Ascending aorta (tissue), 2 donors: ENCODE data around the gene THRA. TPM values are rescaled to one million over a fixed set of nuclear protein-coding genes. Genes with fewer than 3 reads are reported as not detected.

Source experiments
- DNase-seq, 2 donors: peaks; one replicate each; pipeline ENCODE4 v3.0.0-alpha.2; 2019; ENCODE audit warnings: low spot score in 2 of 2
- H3K27ac ChIP-seq, 2 donors: fragments of 200-600 bp; sonication (generic); one replicate each; pipeline ENCODE4 v1.5.1; 2016 to 2017; ENCODE audit warnings: mild to moderate bottlenecking in 1 of 2
- H3K27me3 ChIP-seq: fragments of 200-600 bp; sonication (generic); one replicate; pipeline ENCODE4 v1.5.1; 2017
- H3K36me3 ChIP-seq, 2 donors: fragments of 200-600 bp; sonication (generic); one replicate each; pipeline ENCODE4 v1.5.1; 2016
- H3K4me1 ChIP-seq, 2 donors: fragments of 200-600 bp; sonication (generic); one replicate each; pipeline ENCODE4 v1.5.1; 2016 to 2017; ENCODE audit warnings: mild to moderate bottlenecking in 1 of 2
- H3K4me3 ChIP-seq, 2 donors: fragments of 200-600 bp; sonication (generic); one replicate each; pipeline ENCODE4 v1.5.1; 2016 to 2017; ENCODE audit warnings: mild to moderate bottlenecking in 1 of 2
- H3K9me3 ChIP-seq, 2 donors: fragments of 200-600 bp; sonication (generic); one replicate each; pipeline ENCODE4 v1.5.1; 2016
- intact Hi-C: fragments of 100-400 bp; cut with DNase I; formaldehyde crosslinking; loops from one replicate; pipeline ENCODE4 v1.15.1; 2023
- total RNA-seq: library from RNA; depleted of rRNA; stranded (reverse); fragments of >200 nt; gene quantifications from one replicate; pipeline ENCODE4 v1.1.0, GENCODE V29; 2016
- TF ChIP-seq, protein P1 (sequence below), 3 experiments: fragments of 200-600 bp in 2 of 3; fragments of 450-650 bp in 1 of 3; sonication (generic) in 2 of 3; IDR thresholded peaks; one replicate each; pipeline ENCODE4 v1.5.1; 2016 to 2019; ENCODE audit warnings: antibody characterized with exemption in 3 of 3, mild to moderate bottlenecking in 1 of 3, moderate library complexity in 1 of 3

The THRA gene
- total RNA-seq, 1 donor from 2014 or later = 35.4 TPM

DNA sequence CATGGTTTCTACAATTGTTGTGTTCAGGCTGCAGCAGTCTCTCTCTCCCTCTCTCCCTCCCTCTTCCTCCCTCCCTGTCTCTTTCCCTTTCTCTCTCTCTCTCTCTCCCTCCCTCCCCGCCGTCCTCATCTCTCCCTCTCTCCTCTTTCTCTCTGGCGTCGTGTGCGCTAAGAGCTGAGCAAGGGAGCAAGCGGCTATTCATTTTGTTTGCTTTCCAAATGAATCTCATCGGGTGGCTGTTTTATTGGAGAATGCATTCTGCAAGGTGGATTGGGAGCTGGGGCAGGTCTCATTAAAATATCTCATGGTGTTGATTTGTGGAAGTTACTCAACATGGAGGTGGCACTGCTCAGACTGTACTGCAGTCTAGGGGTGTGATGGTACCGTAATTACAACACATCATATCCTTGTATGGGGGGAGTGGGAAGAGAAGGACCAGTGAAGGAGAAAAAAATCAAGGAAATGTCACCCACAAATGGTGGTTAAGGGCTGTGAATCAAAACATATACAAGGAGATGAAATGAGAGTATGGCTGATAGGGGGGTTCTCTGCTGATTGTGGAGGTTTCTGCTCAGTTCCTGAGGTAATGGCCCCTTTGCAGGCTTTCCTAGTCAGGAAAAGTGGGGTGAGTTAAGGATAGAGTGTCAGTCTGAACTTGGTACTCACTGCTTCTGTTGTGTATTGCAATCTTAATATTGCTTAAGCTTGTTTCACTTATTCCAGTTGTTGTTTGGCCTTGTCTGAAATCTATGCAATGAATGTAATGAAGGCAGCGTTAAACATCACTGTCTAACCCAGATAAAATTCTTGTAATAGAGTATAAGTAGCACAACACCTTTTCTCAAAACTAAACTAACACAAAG, 61.7 kb downstream of the THRA start:
- peaks cover 0 to 12% of the 10 kb centered on the region in 2 donors for H3K4me1 ChIP-seq
- peak overlapping the region; percentile 28 to 99 for H3K27ac ChIP-seq
- intact Hi-C loops = no loop called here
- peak overlapping the region; percentile 83 to 88 for H3K4me3 ChIP-seq
- H3K27me3 ChIP-seq = no peaks in the 10 kb centered on the region
- no peak for DNase-seq
- H3K9me3 ChIP-seq = no peaks in the 10 kb centered on the region
- H3K36me3 ChIP-seq = peaks cover 33 to 34% of the 10 kb centered on the region in 2 donors
- TF ChIP-seq, protein P1, sequence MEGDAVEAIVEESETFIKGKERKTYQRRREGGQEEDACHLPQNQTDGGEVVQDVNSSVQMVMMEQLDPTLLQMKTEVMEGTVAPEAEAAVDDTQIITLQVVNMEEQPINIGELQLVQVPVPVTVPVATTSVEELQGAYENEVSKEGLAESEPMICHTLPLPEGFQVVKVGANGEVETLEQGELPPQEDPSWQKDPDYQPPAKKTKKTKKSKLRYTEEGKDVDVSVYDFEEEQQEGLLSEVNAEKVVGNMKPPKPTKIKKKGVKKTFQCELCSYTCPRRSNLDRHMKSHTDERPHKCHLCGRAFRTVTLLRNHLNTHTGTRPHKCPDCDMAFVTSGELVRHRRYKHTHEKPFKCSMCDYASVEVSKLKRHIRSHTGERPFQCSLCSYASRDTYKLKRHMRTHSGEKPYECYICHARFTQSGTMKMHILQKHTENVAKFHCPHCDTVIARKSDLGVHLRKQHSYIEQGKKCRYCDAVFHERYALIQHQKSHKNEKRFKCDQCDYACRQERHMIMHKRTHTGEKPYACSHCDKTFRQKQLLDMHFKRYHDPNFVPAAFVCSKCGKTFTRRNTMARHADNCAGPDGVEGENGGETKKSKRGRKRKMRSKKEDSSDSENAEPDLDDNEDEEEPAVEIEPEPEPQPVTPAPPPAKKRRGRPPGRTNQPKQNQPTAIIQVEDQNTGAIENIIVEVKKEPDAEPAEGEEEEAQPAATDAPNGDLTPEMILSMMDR (IDR thresholded peaks at IDR 0.05) = no peak

DNA sequence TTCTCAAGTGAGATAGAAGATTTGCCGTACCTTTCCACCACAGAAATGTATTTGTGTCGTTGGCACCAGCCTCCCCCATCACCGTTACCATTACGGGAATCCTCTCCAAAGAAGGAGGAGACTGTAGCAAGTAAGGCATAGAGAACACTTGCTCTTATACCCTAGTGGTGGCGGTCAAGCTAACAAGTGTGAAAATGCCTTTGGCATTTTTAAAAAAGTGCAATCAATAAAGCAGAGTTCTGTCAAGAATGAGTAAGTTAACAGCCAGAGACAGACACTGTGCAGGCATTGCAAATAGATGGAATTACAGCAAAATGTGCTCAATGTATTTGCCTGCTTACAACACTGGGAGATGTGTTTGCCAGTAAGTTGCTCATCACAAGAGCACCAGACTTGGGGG, 66.7 kb downstream of the THRA start:
- no peak for DNase-seq
- Histone ChIP-seq H3K4me1 (no peaks in the 10 kb centered on the region), H3K36me3 (peaks cover 79 to 82% of the 10 kb centered on the region in 2 donors), H3K27ac (peak overlapping the region in 1 of 2 donors; percentile 5), H3K4me3 (no peak overlapping the region), H3K27me3 (no peaks in the 10 kb centered on the region), H3K9me3 (no peaks in the 10 kb centered on the region)
- TF ChIP-seq, protein P1 (IDR thresholded peaks at IDR 0.05) = no peak
- intact Hi-C loops = no loop called here

DNA sequence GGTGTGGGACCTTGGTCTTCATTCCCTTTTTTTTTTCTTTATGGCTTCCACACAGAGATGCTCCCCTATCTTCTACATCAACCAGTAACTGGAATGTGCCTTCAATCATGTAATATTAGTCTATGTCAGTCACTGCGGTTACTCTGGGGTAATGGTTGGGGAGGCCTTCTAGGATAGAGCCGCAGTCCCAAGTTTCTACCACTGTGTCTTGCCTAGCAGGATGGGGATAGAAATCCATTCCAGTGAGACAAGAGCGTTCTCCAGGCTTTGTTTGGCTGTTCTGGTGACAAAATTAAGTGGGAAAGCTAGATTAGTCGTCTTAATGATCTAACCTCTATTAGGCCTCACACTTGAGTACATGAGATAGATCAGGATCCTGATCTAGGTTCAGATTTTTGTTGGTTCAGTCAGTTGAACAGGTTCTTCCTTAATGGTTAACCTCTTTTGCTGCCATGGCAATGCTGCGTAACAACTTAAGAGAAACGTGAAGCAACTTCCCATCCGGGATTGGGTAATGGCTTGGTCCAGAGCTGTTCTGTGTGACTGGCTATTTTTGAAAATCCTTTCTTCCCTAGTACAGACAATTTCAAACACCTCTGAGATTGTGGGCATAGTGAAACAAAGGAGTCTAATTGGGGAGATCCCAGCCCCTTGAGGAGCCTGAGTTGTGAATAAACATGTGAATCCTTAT, 67.7 kb downstream of the THRA start:
- peaks cover 82 to 91% of the 10 kb centered on the region in 2 donors for H3K36me3 ChIP-seq

DNA sequence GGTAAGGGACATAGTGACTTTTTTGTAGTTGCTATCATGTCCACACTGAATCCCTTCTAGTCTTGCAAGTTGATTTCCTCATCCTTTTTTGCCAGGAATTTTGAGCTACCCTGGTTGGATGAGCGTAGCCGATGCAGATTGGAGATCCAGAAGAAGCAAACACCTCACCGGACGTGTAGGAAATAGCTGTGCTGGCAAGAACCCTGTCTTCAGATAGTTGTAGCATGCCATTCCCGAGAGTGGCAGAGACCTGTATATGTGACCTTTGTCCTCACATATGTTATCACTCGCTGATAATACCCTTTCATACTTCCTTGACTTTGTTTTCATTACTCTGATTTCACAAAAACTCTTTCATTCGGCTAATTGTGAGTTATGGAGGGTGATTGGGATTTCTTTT, 71.4 kb downstream of the THRA start:
- H3K27ac ChIP-seq = no peak overlapping the region
- no peak for DNase-seq
- no peaks in the 10 kb centered on the region for H3K27me3 ChIP-seq
- H3K36me3 ChIP-seq = peaks cover 63 to 70% of the 10 kb centered on the region in 2 donors
- no peak overlapping the region for H3K4me3 ChIP-seq
- TF ChIP-seq, protein P1 (IDR thresholded peaks at IDR 0.05) = no peak
- intact Hi-C loops = no loop called here
- no peaks in the 10 kb centered on the region for H3K9me3 ChIP-seq
- peaks cover 4% of the 10 kb centered on the region in 2 donors for H3K4me1 ChIP-seq

More for the DNA sequence above, 67.7 kb downstream of the THRA start:
- no peak overlapping the region for H3K4me3 ChIP-seq
- no peaks in the 10 kb centered on the region for H3K27me3 ChIP-seq
- intact Hi-C loops = no loop called here
- no peak for DNase-seq
- H3K27ac ChIP-seq = peak overlapping the region; percentile 27 to 50
- H3K9me3 ChIP-seq = no peaks in the 10 kb centered on the region
- TF ChIP-seq, protein P1 (IDR thresholded peaks at IDR 0.05) = no peak
- H3K4me1 ChIP-seq = no peaks in the 10 kb centered on the region

DNA sequence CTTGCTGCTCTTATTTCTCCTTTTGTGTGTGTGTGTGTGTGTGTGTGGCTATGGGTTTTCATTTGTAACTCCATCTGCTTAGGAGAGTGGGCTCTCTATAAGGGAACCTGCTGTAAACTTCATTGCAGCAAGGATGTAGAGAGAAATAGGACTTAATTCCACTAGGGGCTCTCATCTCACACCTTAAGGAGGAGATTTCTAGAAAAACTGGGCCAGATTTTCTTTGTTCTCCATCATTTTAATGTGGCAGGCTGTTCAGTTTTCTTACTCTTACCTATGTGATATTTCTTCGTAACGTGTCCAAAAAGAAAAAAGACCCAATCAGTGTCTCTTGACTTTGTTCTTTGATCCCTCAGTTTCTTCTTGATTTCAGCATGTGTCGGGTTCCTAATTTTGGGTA, 73.1 kb downstream of the THRA start:
- TF ChIP-seq, protein P1 (IDR thresholded peaks at IDR 0.05) = no peak
- Histone ChIP-seq H3K36me3 (peaks cover 48 to 54% of the 10 kb centered on the region in 2 donors), H3K9me3 (no peaks in the 10 kb centered on the region), H3K27me3 (no peaks in the 10 kb centered on the region), H3K27ac (no peak overlapping the region), H3K4me1 (peaks cover 6 to 7% of the 10 kb centered on the region in 2 donors), H3K4me3 (no peak overlapping the region)
- intact Hi-C loops = no loop called here
- no peak for DNase-seq
